Measurements from ENCODE around the gene GREM1.

GRCh38 chr15:32790352-32790999 lies 72.7 kb downstream of the GREM1 start:
- TF ChIP-seq POLR2A (IDR thresholded peaks at IDR 0.05) (no peak), CTCF (IDR thresholded peaks at IDR 0.05 in 4 of 5, conservative IDR thresholded peaks at IDR 0.05 in 1 of 5) (no peak)
